Measurements from ENCODE around the gene UCN2. TPM values are rescaled to one million over a fixed set of nuclear protein-coding genes. Genes with fewer than 3 reads are reported as not detected.

Gene UCN2
- total and polyA plus RNA-seq, 2 donors (not counting 3 experiments of a cell fraction or from before 2014, with no cell fraction given), result 0.11 TPM; not detected in 1

- BruUV-seq (replicated peaks), result no TSS peak
- TF ChIP-seq EZH2 (IDR thresholded peaks at IDR 0.05; ENCODE audit: borderline replicate concordance, low read depth, low read length, severe bottlenecking) (no peak), POLR2A (IDR thresholded peaks at IDR 0.05; ENCODE audit: low read depth, low read length) (no peak), FOS (IDR thresholded peaks at IDR 0.05; ENCODE audit: borderline replicate concordance, insufficient read depth, low read length) (no peak), JUN (IDR thresholded peaks at IDR 0.05; ENCODE audit: borderline replicate concordance, insufficient read depth, insufficient read length, low read depth) (no peak), MYC (IDR thresholded peaks at IDR 0.05; ENCODE audit: low read depth, low read length) (no peak), POLR2AphosphoS5 (IDR thresholded peaks at IDR 0.05; ENCODE audit: insufficient read depth, low read depth, low read length) (no peak)
- TF ChIP-seq, protein P1, sequence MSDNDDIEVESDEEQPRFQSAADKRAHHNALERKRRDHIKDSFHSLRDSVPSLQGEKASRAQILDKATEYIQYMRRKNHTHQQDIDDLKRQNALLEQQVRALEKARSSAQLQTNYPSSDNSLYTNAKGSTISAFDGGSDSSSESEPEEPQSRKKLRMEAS (IDR thresholded peaks at IDR 0.05; ENCODE audit: insufficient read depth, insufficient read length), result no peak
- Histone ChIP-seq H3K27ac (ENCODE audit: insufficient read depth, low read depth, low read length) (no peak overlapping the region), H3K4me1 (ENCODE audit: control insufficient read depth, extremely low read depth, insufficient read depth, low read length) (no peaks in the 10 kb centered on the region), H3K4me2 (ENCODE audit: insufficient read depth, low read length) (no peak overlapping the region), H3K36me3 (ENCODE audit: control insufficient read depth in 2 of 2, extremely low read depth in 1 of 2, insufficient read depth in 2 of 2, low read length in 2 of 2) (no peaks in the 10 kb centered on the region), H3K9me3 (replicated peaks; ENCODE audit: control insufficient read depth, insufficient read depth, low read length) (no peaks in the 10 kb centered on the region), H2AFZ (ENCODE audit: low read depth, low read length) (no peak overlapping the region), H3K4me3 (replicated peaks in 1 of 3; ENCODE audit: insufficient read depth in 1 of 3, low read depth in 1 of 3, low read length in 3 of 3) (no peak overlapping the region), H3K79me2 (ENCODE audit: control insufficient read depth, insufficient read depth, low read length) (no peaks in the 10 kb centered on the region), H3K9me1 (replicated peaks; ENCODE audit: control insufficient read depth, extremely low read depth, insufficient read depth, low read length) (no peaks in the 10 kb centered on the region), H4K20me1 (replicated peaks; ENCODE audit: control insufficient read depth, extremely low read depth, insufficient read depth, low read length) (no peaks in the 10 kb centered on the region), H3K27me3 (ENCODE audit: control insufficient read depth in 2 of 2, insufficient read depth in 2 of 2, low read length in 2 of 2) (no peaks in the 10 kb centered on the region), H3K9ac (replicated peaks; ENCODE audit: extremely low read depth, insufficient read depth, low read length) (no peak overlapping the region)
- intact Hi-C loops (cut with micrococcal nuclease) (no loop called here), dilution Hi-C loops (cut with MboI; ENCODE audit: extremely low pct_ligation_motif_present, low sequenced_read_pairs) (no loop called here)
- DNase-seq (ENCODE audit: low read depth, low spot score) (no peak), FAIRE-seq (no peak)
- POLR2A ChIA-PET, result no interaction called here
- CTCF ChIA-PET, result no interaction called here
These were observed 38.6 kb downstream of the UCN2 start for GRCh38 chr3:48524970-48525369.

- Histone ChIP-seq H3K9me3 (replicated peaks; ENCODE audit: control insufficient read depth, insufficient read depth, low read length) (no peaks in the 10 kb centered on the region), H3K4me3 (replicated peaks in 1 of 3; ENCODE audit: insufficient read depth in 1 of 3, low read depth in 1 of 3, low read length in 3 of 3) (no peak overlapping the region), H3K27ac (ENCODE audit: insufficient read depth, low read depth, low read length) (no peak overlapping the region), H3K4me1 (ENCODE audit: control insufficient read depth, extremely low read depth, insufficient read depth, low read length) (no peaks in the 10 kb centered on the region), H4K20me1 (replicated peaks; ENCODE audit: control insufficient read depth, extremely low read depth, insufficient read depth, low read length) (no peaks in the 10 kb centered on the region), H3K9ac (replicated peaks; ENCODE audit: extremely low read depth, insufficient read depth, low read length) (no peak overlapping the region), H3K27me3 (ENCODE audit: control insufficient read depth in 2 of 2, insufficient read depth in 2 of 2, low read length in 2 of 2) (no peaks in the 10 kb centered on the region), H3K9me1 (replicated peaks; ENCODE audit: control insufficient read depth, extremely low read depth, insufficient read depth, low read length) (no peaks in the 10 kb centered on the region), H3K36me3 (ENCODE audit: control insufficient read depth in 2 of 2, extremely low read depth in 1 of 2, insufficient read depth in 2 of 2, low read length in 2 of 2) (no peaks in the 10 kb centered on the region), H3K4me2 (ENCODE audit: insufficient read depth, low read length) (no peak overlapping the region), H2AFZ (ENCODE audit: low read depth, low read length) (no peak overlapping the region), H3K79me2 (ENCODE audit: control insufficient read depth, insufficient read depth, low read length) (no peaks in the 10 kb centered on the region)
- FAIRE-seq, result no peak
- intact Hi-C loops (cut with micrococcal nuclease) (no loop called here), dilution Hi-C loops (cut with MboI; ENCODE audit: extremely low pct_ligation_motif_present, low sequenced_read_pairs) (no loop called here)
- no TSS peak for BruUV-seq (replicated peaks)
- TF ChIP-seq JUN (IDR thresholded peaks at IDR 0.05; ENCODE audit: borderline replicate concordance, insufficient read depth, insufficient read length, low read depth), result no peak
- TF ChIP-seq, protein P1 (IDR thresholded peaks at IDR 0.05; ENCODE audit: insufficient read depth, insufficient read length), result no peak
- TF ChIP-seq, protein P2, sequence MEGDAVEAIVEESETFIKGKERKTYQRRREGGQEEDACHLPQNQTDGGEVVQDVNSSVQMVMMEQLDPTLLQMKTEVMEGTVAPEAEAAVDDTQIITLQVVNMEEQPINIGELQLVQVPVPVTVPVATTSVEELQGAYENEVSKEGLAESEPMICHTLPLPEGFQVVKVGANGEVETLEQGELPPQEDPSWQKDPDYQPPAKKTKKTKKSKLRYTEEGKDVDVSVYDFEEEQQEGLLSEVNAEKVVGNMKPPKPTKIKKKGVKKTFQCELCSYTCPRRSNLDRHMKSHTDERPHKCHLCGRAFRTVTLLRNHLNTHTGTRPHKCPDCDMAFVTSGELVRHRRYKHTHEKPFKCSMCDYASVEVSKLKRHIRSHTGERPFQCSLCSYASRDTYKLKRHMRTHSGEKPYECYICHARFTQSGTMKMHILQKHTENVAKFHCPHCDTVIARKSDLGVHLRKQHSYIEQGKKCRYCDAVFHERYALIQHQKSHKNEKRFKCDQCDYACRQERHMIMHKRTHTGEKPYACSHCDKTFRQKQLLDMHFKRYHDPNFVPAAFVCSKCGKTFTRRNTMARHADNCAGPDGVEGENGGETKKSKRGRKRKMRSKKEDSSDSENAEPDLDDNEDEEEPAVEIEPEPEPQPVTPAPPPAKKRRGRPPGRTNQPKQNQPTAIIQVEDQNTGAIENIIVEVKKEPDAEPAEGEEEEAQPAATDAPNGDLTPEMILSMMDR (IDR thresholded peaks at IDR 0.05; ENCODE audit: extremely low read depth in 1 of 2, insufficient read depth in 1 of 2, low read depth in 1 of 2, low read length in 2 of 2), result no peak
- TF ChIP-seq GATA2 (IDR thresholded peaks at IDR 0.05; ENCODE audit: insufficient read depth, insufficient read length, low read depth, low read length), result no peak
- no peak for TF ChIP-seq POLR2AphosphoS5 (IDR thresholded peaks at IDR 0.05; ENCODE audit: insufficient read depth, low read depth, low read length)
- no peak for TF ChIP-seq POLR2A (IDR thresholded peaks at IDR 0.05; ENCODE audit: low read depth, low read length)
- TF ChIP-seq MYC (IDR thresholded peaks at IDR 0.05; ENCODE audit: low read depth, low read length), result no peak
- TF ChIP-seq FOS (IDR thresholded peaks at IDR 0.05; ENCODE audit: borderline replicate concordance, insufficient read depth, low read length), result no peak
- no peak for TF ChIP-seq EZH2 (IDR thresholded peaks at IDR 0.05; ENCODE audit: borderline replicate concordance, low read depth, low read length, severe bottlenecking)
- DNase-seq (ENCODE audit: low read depth, low spot score), result no peak
- CTCF ChIA-PET, result interaction anchor here (0.5 to 1.3 kb wide), 5 partner anchors 12 to 121 kb away, joined by 3 to 4 read pairs (median 3); no protein-coding TSS in a partner anchor
- POLR2A ChIA-PET, result no interaction called here
These were observed 41.9 kb downstream of the UCN2 start for GRCh38 chr3:48521635-48522034.
